ENCODE data around the gene EID1. TPM values are rescaled to one million over a fixed set of nuclear protein-coding genes. Genes with fewer than 3 reads are reported as not detected.

Gene EID1, protein sequence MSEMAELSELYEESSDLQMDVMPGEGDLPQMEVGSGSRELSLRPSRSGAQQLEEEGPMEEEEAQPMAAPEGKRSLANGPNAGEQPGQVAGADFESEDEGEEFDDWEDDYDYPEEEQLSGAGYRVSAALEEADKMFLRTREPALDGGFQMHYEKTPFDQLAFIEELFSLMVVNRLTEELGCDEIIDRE
- 196 and 202 TPM in 2 replicates for total RNA-seq

DNA sequence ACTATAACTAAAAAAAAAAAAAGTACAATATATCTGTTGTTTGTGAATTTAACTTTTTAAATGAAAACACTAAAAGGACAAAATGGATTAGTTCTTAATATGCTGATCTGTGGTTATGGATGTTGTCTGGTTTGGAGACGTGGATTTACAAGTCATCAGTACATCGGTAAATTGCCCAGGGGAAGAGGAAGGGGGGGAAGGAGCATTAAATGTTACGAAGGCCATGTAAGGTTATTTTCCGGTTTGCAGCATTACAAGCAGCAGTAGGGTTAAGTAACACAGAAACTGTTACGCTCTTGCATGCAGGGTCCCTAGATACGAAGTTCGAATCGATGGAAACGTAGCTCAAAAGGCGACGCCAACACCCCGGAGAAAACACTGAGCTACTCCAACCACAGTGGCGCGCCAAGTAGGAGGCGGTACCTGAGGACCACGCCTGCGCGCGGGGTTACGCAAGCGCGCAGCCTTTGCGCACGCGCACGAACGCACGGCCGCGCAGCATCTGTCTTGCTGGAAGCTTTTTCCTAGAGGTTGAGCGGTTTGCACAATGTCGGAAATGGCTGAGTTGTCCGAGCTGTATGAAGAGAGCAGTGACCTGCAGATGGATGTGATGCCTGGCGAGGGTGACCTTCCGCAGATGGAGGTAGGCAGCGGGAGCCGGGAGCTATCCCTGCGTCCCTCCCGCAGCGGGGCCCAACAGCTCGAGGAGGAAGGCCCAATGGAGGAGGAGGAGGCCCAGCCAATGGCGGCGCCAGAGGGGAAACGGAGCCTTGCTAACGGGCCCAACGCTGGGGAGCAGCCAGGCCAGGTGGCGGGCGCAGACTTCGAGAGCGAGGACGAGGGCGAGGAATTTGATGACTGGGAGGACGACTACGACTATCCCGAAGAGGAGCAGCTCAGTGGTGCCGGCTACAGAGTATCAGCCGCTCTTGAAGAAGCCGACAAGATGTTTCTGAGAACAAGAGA is at the start of gene EID1:
EID1 (plus strand) TSS at position 505 of the 966 bp plus-strand sequence; CDS start at position 548, 43 bp downstream.
- TF ChIP-seq, protein P1, sequence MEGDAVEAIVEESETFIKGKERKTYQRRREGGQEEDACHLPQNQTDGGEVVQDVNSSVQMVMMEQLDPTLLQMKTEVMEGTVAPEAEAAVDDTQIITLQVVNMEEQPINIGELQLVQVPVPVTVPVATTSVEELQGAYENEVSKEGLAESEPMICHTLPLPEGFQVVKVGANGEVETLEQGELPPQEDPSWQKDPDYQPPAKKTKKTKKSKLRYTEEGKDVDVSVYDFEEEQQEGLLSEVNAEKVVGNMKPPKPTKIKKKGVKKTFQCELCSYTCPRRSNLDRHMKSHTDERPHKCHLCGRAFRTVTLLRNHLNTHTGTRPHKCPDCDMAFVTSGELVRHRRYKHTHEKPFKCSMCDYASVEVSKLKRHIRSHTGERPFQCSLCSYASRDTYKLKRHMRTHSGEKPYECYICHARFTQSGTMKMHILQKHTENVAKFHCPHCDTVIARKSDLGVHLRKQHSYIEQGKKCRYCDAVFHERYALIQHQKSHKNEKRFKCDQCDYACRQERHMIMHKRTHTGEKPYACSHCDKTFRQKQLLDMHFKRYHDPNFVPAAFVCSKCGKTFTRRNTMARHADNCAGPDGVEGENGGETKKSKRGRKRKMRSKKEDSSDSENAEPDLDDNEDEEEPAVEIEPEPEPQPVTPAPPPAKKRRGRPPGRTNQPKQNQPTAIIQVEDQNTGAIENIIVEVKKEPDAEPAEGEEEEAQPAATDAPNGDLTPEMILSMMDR (conservative IDR thresholded peaks at IDR 0.05; ENCODE audit: low read depth, low read length): no peak
- DNase-seq (ENCODE audit: low read depth): peak; percentile 63

DNA sequence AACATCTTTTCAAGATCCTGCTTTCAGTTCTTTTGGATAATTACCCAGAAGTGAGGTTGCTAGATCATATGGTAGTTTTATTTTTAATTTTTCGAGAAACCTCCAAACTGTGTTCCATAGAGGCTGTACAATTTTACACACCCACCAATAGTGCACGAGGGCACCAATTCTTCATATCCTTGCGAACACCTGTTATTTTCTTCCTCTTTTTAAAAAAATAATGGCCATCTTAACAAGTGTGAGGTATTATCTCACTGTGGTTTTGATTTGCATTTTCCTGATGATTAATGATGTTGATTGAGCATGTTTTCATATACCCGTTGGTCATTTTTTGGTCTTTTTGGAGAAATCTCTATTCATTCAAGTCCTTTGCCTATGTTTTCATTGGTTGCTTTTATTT is 49.5 kb upstream of the EID1 start:
- no peak for DNase-seq (ENCODE audit: low read depth)
- no peak overlapping the region for H3K4me3 ChIP-seq (ENCODE audit: low read depth, low read length)
- TF ChIP-seq, protein P1 (conservative IDR thresholded peaks at IDR 0.05; ENCODE audit: low read depth, low read length): no peak

More for the DNA sequence above, at the start of gene EID1:
- H3K4me3 ChIP-seq (ENCODE audit: low read depth, low read length): peak within 1 kb of the TSS; percentile 96

DNA sequence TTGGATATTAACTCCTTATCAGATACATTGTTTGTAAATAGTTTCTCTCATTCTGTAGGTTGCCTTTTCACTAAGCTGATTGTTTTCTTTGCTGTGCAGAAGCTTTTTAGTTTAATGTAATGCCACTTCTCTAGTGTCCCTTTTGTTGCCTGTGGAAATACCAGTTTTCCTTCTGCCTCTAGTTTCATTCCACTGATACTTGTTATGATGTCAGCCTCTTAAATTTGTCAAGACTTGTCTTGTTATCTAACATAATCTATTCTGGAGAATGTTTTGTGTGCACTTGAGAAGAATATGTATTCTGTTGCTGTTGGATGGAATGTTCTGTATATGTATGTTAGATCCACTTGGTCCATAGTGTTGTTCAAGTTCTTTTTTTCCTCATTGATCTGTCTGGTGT is 49.0 kb upstream of the EID1 start:
- DNase-seq (ENCODE audit: low read depth): no peak
- H3K4me3 ChIP-seq (ENCODE audit: low read depth, low read length): no peak overlapping the region
- TF ChIP-seq, protein P1 (conservative IDR thresholded peaks at IDR 0.05; ENCODE audit: low read depth, low read length): no peak

DNA sequence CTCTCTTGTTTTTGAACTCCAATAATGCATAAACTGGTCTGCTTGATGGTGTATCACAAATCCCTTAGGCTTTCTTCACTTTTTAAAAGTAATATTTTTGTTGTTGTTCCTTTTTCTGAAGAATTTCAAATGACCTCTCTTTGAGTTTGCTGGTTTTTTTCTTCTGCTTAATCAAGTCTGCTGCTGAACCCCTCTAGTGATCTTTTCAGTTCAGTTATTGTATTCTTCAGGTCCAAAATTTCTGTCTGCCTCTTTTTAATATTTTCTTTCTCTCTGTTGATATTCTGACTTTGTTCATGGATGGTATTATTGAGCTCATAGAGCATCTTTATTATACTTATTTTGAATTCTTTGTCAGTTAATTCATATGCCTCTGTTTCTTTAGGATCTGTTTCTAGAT is 45.3 kb upstream of the EID1 start:
- TF ChIP-seq, protein P1 (conservative IDR thresholded peaks at IDR 0.05; ENCODE audit: low read depth, low read length): no peak
- no peak overlapping the region for H3K4me3 ChIP-seq (ENCODE audit: low read depth, low read length)
- no peak for DNase-seq (ENCODE audit: low read depth)

DNA sequence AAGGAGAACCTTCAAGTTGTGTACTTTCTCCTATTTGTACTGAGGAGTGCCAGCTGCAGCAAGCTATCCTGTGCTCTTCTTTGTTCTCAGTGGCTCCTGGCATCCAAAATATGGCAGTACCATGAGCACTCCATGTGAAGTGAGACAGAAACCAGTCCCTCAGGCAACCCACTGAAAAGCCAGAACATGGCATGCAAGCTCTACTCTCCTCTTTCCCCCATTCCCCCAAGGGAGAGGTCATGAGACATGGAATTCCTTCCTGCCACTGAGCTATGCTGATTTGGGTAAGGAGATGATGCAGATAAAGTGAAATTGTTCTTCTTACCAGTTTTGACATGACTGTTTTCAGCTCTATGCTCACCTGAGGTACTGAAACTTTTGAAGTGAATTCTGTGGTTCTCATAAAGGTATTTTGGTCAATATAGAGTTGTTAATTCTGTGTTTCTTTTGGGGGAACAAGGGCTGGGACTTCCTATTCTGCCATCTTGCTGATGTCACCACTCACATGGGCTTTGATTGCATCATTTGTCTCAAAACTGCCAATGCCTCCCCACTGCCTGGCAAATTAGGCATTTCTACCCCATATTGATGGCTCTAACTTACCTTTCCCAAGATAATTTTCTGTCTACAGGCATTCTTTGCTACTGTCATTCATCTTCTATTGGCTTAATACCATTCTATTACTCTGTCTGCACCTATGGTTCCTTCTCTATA is 44.3 kb upstream of the EID1 start:
- TF ChIP-seq, protein P1 (conservative IDR thresholded peaks at IDR 0.05; ENCODE audit: low read depth, low read length): no peak
- H3K4me3 ChIP-seq (ENCODE audit: low read depth, low read length): no peak overlapping the region
- DNase-seq (ENCODE audit: low read depth): no peak

DNA sequence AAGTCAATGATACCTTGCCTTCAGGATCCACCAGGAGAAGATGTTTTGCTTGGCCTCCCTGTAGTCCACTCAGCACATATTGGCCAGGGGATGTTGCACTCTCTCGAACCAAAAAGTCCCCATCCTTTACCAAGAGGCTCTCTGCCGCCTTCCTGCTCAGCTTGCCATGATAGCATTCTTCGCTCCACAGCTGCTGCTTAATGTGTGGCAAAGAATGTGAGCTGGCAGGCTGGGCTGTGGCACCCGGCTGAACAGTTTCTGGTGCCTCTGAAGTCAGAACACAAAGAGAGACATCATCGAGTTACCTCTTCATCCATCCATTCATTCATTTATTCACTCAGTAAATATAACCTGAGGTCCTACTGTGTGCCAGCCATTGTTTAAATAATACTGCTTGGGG is 43.2 kb upstream of the EID1 start:
- TF ChIP-seq, protein P1 (conservative IDR thresholded peaks at IDR 0.05; ENCODE audit: low read depth, low read length): no peak
- no peak overlapping the region for H3K4me3 ChIP-seq (ENCODE audit: low read depth, low read length)
- DNase-seq (ENCODE audit: low read depth): no peak

Measured in epithelial cell of proximal tubule (primary cell).